ENCODE measurements around the gene ARTN.

ARTN gene

DNA sequence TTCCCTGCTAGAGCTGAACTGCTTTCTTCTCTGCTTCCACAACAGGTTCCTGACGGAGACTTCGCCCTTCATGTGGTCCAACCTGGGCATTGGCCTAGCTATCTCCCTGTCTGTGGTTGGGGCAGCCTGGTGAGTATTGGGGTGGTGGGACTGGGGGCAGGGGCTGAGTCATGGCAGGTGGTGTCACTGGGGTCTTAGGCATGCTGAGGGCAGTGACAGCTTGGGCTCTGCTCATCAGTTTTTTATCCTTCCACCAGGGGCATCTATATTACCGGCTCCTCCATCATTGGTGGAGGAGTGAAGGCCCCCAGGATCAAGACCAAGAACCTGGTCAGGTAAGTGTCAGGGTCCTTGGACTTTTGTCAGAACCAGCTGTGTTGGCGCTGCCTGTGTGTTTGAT, 42.4 kb downstream of the ARTN start:
- no peaks in the 10 kb centered on the region for H3K9me3 ChIP-seq (ENCODE audit: low read length)
- peak overlapping the region; percentile 65 for H3K9ac ChIP-seq (ENCODE audit: low read length)
- no peaks in the 10 kb centered on the region for H3K27me3 ChIP-seq (ENCODE audit: control insufficient read depth in 1 of 2, insufficient read depth in 2 of 2, low read length in 2 of 2)
- peaks cover 53% of the 10 kb centered on the region for H3K4me1 ChIP-seq (ENCODE audit: insufficient read depth, low read length)
- peak overlapping the region; percentile 84 to 96 for H3K4me3 ChIP-seq (ENCODE audit: low read depth in 1 of 2, low read length in 2 of 2)
- H3K27ac ChIP-seq (ENCODE audit: low read depth, low read length), result peak overlapping the region; percentile 36
- peaks cover 35% of the 10 kb centered on the region for H3K36me3 ChIP-seq (ENCODE audit: insufficient read depth, low read length)

GRCh38 chr1:43976890-43977289, 43.3 kb downstream of the ARTN start:
- Histone ChIP-seq H3K36me3 (ENCODE audit: insufficient read depth, low read length) (peaks cover 35% of the 10 kb centered on the region), H3K4me1 (ENCODE audit: insufficient read depth, low read length) (peaks cover 52% of the 10 kb centered on the region), H3K9me3 (ENCODE audit: low read length) (no peaks in the 10 kb centered on the region), H3K4me3 (ENCODE audit: low read depth in 1 of 2, low read length in 2 of 2) (no peak overlapping the region), H3K9ac (ENCODE audit: low read length) (no peak overlapping the region), H3K27ac (ENCODE audit: low read depth, low read length) (no peak overlapping the region), H3K27me3 (ENCODE audit: control insufficient read depth in 1 of 2, insufficient read depth in 2 of 2, low read length in 2 of 2) (no peaks in the 10 kb centered on the region)

DNA sequence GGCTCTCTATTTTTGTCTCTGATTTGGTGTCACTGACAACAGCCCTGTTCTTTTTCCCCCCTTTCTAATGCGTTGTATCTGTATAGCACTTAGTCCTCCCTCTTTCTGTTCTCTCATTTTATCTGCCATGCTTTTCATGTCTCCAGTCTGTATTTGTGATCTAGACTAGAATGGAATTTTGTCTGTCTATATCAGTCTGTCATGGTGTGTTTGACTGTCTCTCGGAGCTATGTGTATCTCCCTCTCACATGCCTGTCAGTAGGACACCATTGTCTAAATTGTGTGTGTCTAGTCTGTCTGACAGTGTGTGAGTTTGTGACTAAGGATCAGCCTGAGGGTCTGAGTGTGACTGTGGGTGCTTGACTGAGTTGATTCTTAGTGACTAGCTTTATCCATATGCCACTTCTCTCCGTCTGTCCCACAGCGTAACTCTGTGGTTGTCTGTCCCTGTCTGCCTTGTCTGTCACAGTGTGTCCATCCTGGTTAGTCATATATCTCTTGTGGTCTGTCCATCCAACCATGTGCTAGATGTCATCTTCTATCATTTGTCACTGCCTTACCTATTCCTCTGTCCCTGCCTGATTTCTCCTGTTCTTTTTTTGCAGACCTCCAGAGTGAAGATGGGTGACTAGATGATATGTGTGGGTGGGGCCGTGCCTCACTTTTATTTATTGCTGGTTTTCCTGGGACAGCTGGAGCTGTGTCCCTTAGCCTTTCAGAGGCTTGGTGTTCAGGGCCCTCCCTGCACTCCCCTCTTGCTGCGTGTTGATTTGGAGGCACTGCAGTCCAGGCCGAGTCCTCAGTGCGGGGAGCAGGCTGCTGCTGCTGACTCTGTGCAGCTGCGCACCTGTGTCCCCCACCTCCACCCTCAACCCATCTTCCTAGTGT, 44.0 kb downstream of the ARTN start:
- Histone ChIP-seq H3K36me3 (ENCODE audit: insufficient read depth, low read length) (peaks cover 28% of the 10 kb centered on the region), H3K4me1 (ENCODE audit: insufficient read depth, low read length) (peaks cover 52% of the 10 kb centered on the region), H3K9me3 (ENCODE audit: low read length) (no peaks in the 10 kb centered on the region), H3K27me3 (ENCODE audit: control insufficient read depth in 1 of 2, insufficient read depth in 2 of 2, low read length in 2 of 2) (no peaks in the 10 kb centered on the region), H3K27ac (ENCODE audit: low read depth, low read length) (no peak overlapping the region), H3K4me3 (ENCODE audit: low read depth in 1 of 2, low read length in 2 of 2) (peak overlapping the region in 1 of 2 donors; percentile 55), H3K9ac (ENCODE audit: low read length) (no peak overlapping the region)

DNA sequence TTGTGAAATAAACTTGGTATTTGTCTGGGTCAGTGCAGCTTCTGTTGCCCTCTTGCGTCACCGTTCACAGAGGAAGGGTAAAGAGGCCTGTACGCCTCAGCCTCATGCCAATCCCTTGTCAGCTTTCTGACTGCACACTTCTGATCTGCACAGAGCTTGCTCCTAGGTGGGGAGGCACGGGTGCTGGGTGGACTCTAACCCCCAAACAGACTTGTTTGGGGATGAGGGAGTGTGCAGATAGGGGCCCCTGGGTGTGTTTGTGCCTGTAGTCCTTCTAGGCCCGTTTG, 44.6 kb downstream of the ARTN start:
- peaks cover 24% of the 10 kb centered on the region for H3K36me3 ChIP-seq (ENCODE audit: insufficient read depth, low read length)
- H3K4me1 ChIP-seq (ENCODE audit: insufficient read depth, low read length), result peaks cover 52% of the 10 kb centered on the region
- H3K27me3 ChIP-seq (ENCODE audit: control insufficient read depth in 1 of 2, insufficient read depth in 2 of 2, low read length in 2 of 2), result no peaks in the 10 kb centered on the region
- H3K9ac ChIP-seq (ENCODE audit: low read length), result no peak overlapping the region
- no peaks in the 10 kb centered on the region for H3K9me3 ChIP-seq (ENCODE audit: low read length)
- H3K4me3 ChIP-seq (ENCODE audit: low read depth in 1 of 2, low read length in 2 of 2), result peak overlapping the region in 1 of 2 donors; percentile 55
- H3K27ac ChIP-seq (ENCODE audit: low read depth, low read length), result no peak overlapping the region

- H3K27ac ChIP-seq (ENCODE audit: low read depth, low read length), result peak within 1 kb of the TSS; percentile 38
- no peak within 1 kb of the TSS for H3K9ac ChIP-seq (ENCODE audit: low read length)
- peaks cover 24% of the 10 kb centered on the region for H3K36me3 ChIP-seq (ENCODE audit: insufficient read depth, low read length)
- no peaks in the 10 kb centered on the region for H3K27me3 ChIP-seq (ENCODE audit: control insufficient read depth in 1 of 2, insufficient read depth in 2 of 2, low read length in 2 of 2)
- H3K4me1 ChIP-seq (ENCODE audit: insufficient read depth, low read length), result peaks cover 52% of the 10 kb centered on the region
- no peaks in the 10 kb centered on the region for H3K9me3 ChIP-seq (ENCODE audit: low read length)
- peak within 1 kb of the TSS; percentile 55 to 56 for H3K4me3 ChIP-seq (ENCODE audit: low read depth in 1 of 2, low read length in 2 of 2)
Observed at GRCh38 chr1:43978551-43979260, 45.1 kb downstream of the ARTN start, which contains the start of gene B4GALT2. B4GALT2 (plus strand) TSS chr1:43979210; CDS start chr1:43981161, 1,951 bp downstream.

DNA sequence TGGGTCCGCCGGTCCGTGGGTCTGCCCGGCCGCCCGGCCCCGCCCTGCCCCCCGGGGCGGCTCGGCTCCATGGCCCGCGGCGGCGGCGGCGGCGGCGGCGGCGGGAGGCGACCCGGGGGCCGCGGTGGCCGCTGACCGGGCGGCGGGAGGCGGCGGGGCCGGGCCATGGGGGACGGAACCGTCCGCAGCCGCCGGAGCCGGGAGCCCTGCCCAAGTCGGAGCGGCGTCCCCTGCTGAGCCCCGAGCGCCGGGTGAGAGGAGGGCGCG, 45.6 kb downstream of the ARTN start:
- Histone ChIP-seq H3K27me3 (ENCODE audit: control insufficient read depth in 1 of 2, insufficient read depth in 2 of 2, low read length in 2 of 2) (no peaks in the 10 kb centered on the region), H3K4me1 (ENCODE audit: insufficient read depth, low read length) (peaks cover 47% of the 10 kb centered on the region), H3K9ac (ENCODE audit: low read length) (no peak overlapping the region), H3K27ac (ENCODE audit: low read depth, low read length) (no peak overlapping the region), H3K4me3 (ENCODE audit: low read depth in 1 of 2, low read length in 2 of 2) (peak overlapping the region in 1 of 2 donors; percentile 55), H3K36me3 (ENCODE audit: insufficient read depth, low read length) (peaks cover 24% of the 10 kb centered on the region), H3K9me3 (ENCODE audit: low read length) (no peaks in the 10 kb centered on the region)

GRCh38 chr1:43979528-43980254, 46.1 kb downstream of the ARTN start:
- Histone ChIP-seq H3K9ac (ENCODE audit: low read length) (no peak overlapping the region), H3K4me3 (ENCODE audit: low read depth in 1 of 2, low read length in 2 of 2) (peak overlapping the region; percentile 51 to 55), H3K27ac (ENCODE audit: low read depth, low read length) (peak overlapping the region; percentile 38), H3K9me3 (ENCODE audit: low read length) (no peaks in the 10 kb centered on the region), H3K27me3 (ENCODE audit: control insufficient read depth in 1 of 2, insufficient read depth in 2 of 2, low read length in 2 of 2) (no peaks in the 10 kb centered on the region), H3K36me3 (ENCODE audit: insufficient read depth, low read length) (peaks cover 24% of the 10 kb centered on the region), H3K4me1 (ENCODE audit: insufficient read depth, low read length) (peaks cover 45% of the 10 kb centered on the region)

DNA sequence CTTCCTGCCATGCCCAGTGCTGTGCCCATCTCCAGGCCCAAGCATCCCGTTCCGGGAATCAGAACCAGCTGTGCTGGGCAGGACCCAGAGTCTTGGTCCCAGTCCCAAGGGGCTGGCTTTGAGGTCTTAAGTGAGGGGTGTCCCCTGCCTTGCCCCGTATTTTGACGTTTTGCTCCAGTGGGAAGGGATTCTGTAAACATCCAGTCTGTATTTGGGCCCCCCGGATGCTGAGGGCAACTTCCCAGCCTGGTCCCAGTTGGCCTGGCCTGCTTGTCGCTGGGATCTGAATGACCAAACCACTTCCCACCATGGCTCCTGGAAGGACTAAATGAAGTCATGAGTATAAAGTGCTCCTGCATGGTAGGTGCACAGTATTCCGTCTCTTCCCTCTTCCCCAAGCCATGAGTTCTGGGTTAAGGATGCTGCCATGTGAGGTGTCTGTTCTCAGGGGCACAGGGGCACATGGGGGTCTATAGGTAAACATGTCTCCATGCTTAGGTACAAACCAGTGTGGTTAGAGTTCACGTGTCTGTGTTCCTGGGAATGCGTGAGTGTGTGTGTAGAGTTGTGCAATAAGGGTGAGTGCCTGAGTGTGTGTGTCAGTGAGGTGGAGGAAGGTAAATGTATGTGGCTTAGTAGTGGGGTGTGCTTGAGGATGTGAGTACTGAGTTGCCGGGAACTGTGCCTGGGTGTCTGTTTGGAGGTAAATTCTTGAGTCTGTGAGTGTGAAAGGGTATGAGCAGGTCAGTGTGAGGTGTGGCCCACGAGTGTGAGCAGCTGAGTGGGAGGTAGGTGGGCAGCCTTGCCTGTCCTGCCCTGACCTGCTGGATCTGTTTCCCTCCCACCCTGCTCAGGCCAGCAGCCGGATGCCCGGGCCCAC, 46.9 kb downstream of the ARTN start:
- Histone ChIP-seq H3K9me3 (ENCODE audit: low read length) (no peaks in the 10 kb centered on the region), H3K27ac (ENCODE audit: low read depth, low read length) (peak overlapping the region; percentile 38), H3K27me3 (ENCODE audit: control insufficient read depth in 1 of 2, insufficient read depth in 2 of 2, low read length in 2 of 2) (no peaks in the 10 kb centered on the region), H3K4me3 (ENCODE audit: low read depth in 1 of 2, low read length in 2 of 2) (peak overlapping the region; percentile 51 to 55), H3K9ac (ENCODE audit: low read length) (no peak overlapping the region), H3K36me3 (ENCODE audit: insufficient read depth, low read length) (peaks cover 24% of the 10 kb centered on the region), H3K4me1 (ENCODE audit: insufficient read depth, low read length) (peaks cover 44% of the 10 kb centered on the region)

DNA sequence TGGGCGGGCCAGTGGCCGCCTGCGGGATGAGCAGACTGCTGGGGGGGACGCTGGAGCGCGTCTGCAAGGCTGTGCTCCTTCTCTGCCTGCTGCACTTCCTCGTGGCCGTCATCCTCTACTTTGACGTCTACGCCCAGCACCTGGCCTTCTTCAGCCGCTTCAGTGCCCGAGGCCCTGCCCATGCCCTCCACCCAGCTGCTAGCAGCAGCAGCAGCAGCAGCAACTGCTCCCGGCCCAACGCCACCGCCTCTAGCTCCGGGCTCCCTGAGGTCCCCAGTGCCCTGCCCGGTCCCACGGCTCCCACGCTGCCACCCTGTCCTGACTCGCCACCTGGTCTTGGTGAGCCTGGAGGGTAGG, 47.5 kb downstream of the ARTN start:
- no peaks in the 10 kb centered on the region for H3K9me3 ChIP-seq (ENCODE audit: low read length)
- no peaks in the 10 kb centered on the region for H3K27me3 ChIP-seq (ENCODE audit: control insufficient read depth in 1 of 2, insufficient read depth in 2 of 2, low read length in 2 of 2)
- peaks cover 30% of the 10 kb centered on the region for H3K36me3 ChIP-seq (ENCODE audit: insufficient read depth, low read length)
- peaks cover 38% of the 10 kb centered on the region for H3K4me1 ChIP-seq (ENCODE audit: insufficient read depth, low read length)
- no peak overlapping the region for H3K27ac ChIP-seq (ENCODE audit: low read depth, low read length)
- H3K9ac ChIP-seq (ENCODE audit: low read length), result no peak overlapping the region
- no peak overlapping the region for H3K4me3 ChIP-seq (ENCODE audit: low read depth in 1 of 2, low read length in 2 of 2)

- peaks cover 33% of the 10 kb centered on the region for H3K4me1 ChIP-seq (ENCODE audit: insufficient read depth, low read length)
- H3K36me3 ChIP-seq (ENCODE audit: insufficient read depth, low read length), result peaks cover 25% of the 10 kb centered on the region
- no peak overlapping the region for H3K27ac ChIP-seq (ENCODE audit: low read depth, low read length)
- H3K27me3 ChIP-seq (ENCODE audit: control insufficient read depth in 1 of 2, insufficient read depth in 2 of 2, low read length in 2 of 2), result no peaks in the 10 kb centered on the region
- H3K9me3 ChIP-seq (ENCODE audit: low read length), result no peaks in the 10 kb centered on the region
- H3K9ac ChIP-seq (ENCODE audit: low read length), result no peak overlapping the region
- H3K4me3 ChIP-seq (ENCODE audit: low read depth in 1 of 2, low read length in 2 of 2), result no peak overlapping the region
Observed at GRCh38 chr1:43981636-43982035, 48.0 kb downstream of the ARTN start.

- H3K9ac ChIP-seq (ENCODE audit: low read length), result no peak overlapping the region
- H3K4me1 ChIP-seq (ENCODE audit: insufficient read depth, low read length), result peaks cover 27% of the 10 kb centered on the region
- H3K27me3 ChIP-seq (ENCODE audit: control insufficient read depth in 1 of 2, insufficient read depth in 2 of 2, low read length in 2 of 2), result no peaks in the 10 kb centered on the region
- no peak overlapping the region for H3K27ac ChIP-seq (ENCODE audit: low read depth, low read length)
- H3K4me3 ChIP-seq (ENCODE audit: low read depth in 1 of 2, low read length in 2 of 2), result no peak overlapping the region
- H3K9me3 ChIP-seq (ENCODE audit: low read length), result no peaks in the 10 kb centered on the region
- H3K36me3 ChIP-seq (ENCODE audit: insufficient read depth, low read length), result peaks cover 19% of the 10 kb centered on the region
Observed at GRCh38 chr1:43982241-43982640, 48.6 kb downstream of the ARTN start.

Measured in muscle layer of colon (tissue), 2 donors.